ENCODE data around the gene TBCC.
A peak's percentile ranks its signal among the peaks of the same experiment; 100 is the strongest.
"Not testable (repeated sequence)": the region's sequence is repeated elsewhere in the genome, so short reads cannot be mapped to it uniquely, and the experiment has no call there.

Gene TBCC

GRCh38 chr6:42727627-42728026 lies 18.3 kb downstream of the TBCC start:
- DNase-seq, result no peak

GRCh38 chr6:42727087-42727611 lies 18.8 kb downstream of the TBCC start:
- no peak for DNase-seq

- DNase-seq, result peak; percentile 68
Observed at GRCh38 chr6:42726485-42727086, 19.3 kb downstream of the TBCC start.

GRCh38 chr6:42726026-42726425 lies 19.9 kb downstream of the TBCC start:
- DNase-seq, result no peak

- DNase-seq, result no peak
Observed at GRCh38 chr6:42724825-42725224, 21.1 kb downstream of the TBCC start.

- DNase-seq, result no peak
Observed at GRCh38 chr6:42722497-42722896, 23.4 kb downstream of the TBCC start, which contains the start of gene PRPH2. PRPH2 (minus strand) TSS chr6:42722597; CDS start chr6:42722334, 263 bp downstream.

- DNase-seq, result peak; percentile 14
Observed at GRCh38 chr6:42720739-42721138, 25.2 kb downstream of the TBCC start.

- DNase-seq, result no peak
Observed at GRCh38 chr6:42715871-42716270, 30.0 kb downstream of the TBCC start.

- DNase-seq, result no peak
Observed at GRCh38 chr6:42714098-42714761, 31.7 kb downstream of the TBCC start.

- no peak for DNase-seq
Observed at GRCh38 chr6:42711930-42712329, 34.0 kb downstream of the TBCC start.

- no peak for DNase-seq
Observed at GRCh38 chr6:42710316-42710715, 35.6 kb downstream of the TBCC start.

GRCh38 chr6:42709871-42710270 lies 36.0 kb downstream of the TBCC start:
- no peak for DNase-seq

GRCh38 chr6:42708096-42708495 lies 37.8 kb downstream of the TBCC start:
- no peak for DNase-seq

- no peak for DNase-seq
Observed at GRCh38 chr6:42707595-42707994, 38.3 kb downstream of the TBCC start.

GRCh38 chr6:42704937-42705374 lies 40.9 kb downstream of the TBCC start:
- no peak for DNase-seq

GRCh38 chr6:42704251-42704936 lies 41.5 kb downstream of the TBCC start:
- no peak for DNase-seq

GRCh38 chr6:42702786-42703185 lies 43.1 kb downstream of the TBCC start:
- DNase-seq, result not testable (repeated sequence)

- peak; percentile 67 for DNase-seq
Observed at GRCh38 chr6:42702200-42702599, 43.7 kb downstream of the TBCC start.

- no peak for DNase-seq
Observed at GRCh38 chr6:42698217-42698616, 47.7 kb downstream of the TBCC start.

- no peak for DNase-seq
Observed at GRCh38 chr6:42697268-42697655, 48.6 kb downstream of the TBCC start.

- no peak for DNase-seq
Observed at GRCh38 chr6:42696526-42697267, 49.2 kb downstream of the TBCC start.

- peak; percentile 30 for DNase-seq
Observed at GRCh38 chr6:42694586-42694985, 51.3 kb downstream of the TBCC start.

All from kidney glomerular epithelial cell (primary cell).